ENCODE data around the gene OBP2A.

Gene OBP2A

GRCh38 chr9:135552698-135553171, 6.8 kb downstream of the OBP2A start:
- no peak for DNase-seq

GRCh38 chr9:135554718-135555117, 8.8 kb downstream of the OBP2A start:
- no peak for DNase-seq

- no peak for DNase-seq
These were observed 9.3 kb downstream of the OBP2A start for GRCh38 chr9:135555203-135555602.

GRCh38 chr9:135555910-135556309, 10.0 kb downstream of the OBP2A start:
- no peak for DNase-seq

- DNase-seq: no peak
These were observed 13.7 kb downstream of the OBP2A start for GRCh38 chr9:135559606-135560005.

GRCh38 chr9:135561391-135562234, 15.7 kb downstream of the OBP2A start, which contains the start of gene PAEP:
PAEP (plus strand) TSS chr9:135561756.
- DNase-seq: no peak

GRCh38 chr9:135562235-135562745, 16.4 kb downstream of the OBP2A start:
- DNase-seq: no peak

- no peak for DNase-seq
These were observed 17.1 kb downstream of the OBP2A start for GRCh38 chr9:135563039-135563476.

GRCh38 chr9:135563858-135564257, 17.9 kb downstream of the OBP2A start:
- no peak for DNase-seq

- DNase-seq: no peak
These were observed 19.3 kb downstream of the OBP2A start for GRCh38 chr9:135565141-135565628.

- DNase-seq: no peak
These were observed 19.7 kb downstream of the OBP2A start for GRCh38 chr9:135565636-135566035.

GRCh38 chr9:135566552-135566951, 20.6 kb downstream of the OBP2A start:
- no peak for DNase-seq

- DNase-seq: no peak
These were observed 21.4 kb downstream of the OBP2A start for GRCh38 chr9:135567311-135567710.

- DNase-seq: no peak
These were observed 22.1 kb downstream of the OBP2A start for GRCh38 chr9:135568026-135568425.

GRCh38 chr9:135570456-135570855, 24.5 kb downstream of the OBP2A start:
- no peak for DNase-seq

GRCh38 chr9:135572233-135572632, 26.3 kb downstream of the OBP2A start:
- no peak for DNase-seq

- DNase-seq: no peak
These were observed 27.2 kb downstream of the OBP2A start for GRCh38 chr9:135573124-135573523.

GRCh38 chr9:135574331-135574730, 28.4 kb downstream of the OBP2A start:
- no peak for DNase-seq

GRCh38 chr9:135574943-135575342, 29.0 kb downstream of the OBP2A start:
- DNase-seq: no peak

- no peak for DNase-seq
These were observed 30.2 kb downstream of the OBP2A start for GRCh38 chr9:135575995-135576631.

GRCh38 chr9:135577256-135577655, 31.3 kb downstream of the OBP2A start:
- no peak for DNase-seq

GRCh38 chr9:135579356-135579755, 33.4 kb downstream of the OBP2A start:
- DNase-seq: no peak

GRCh38 chr9:135579889-135580660, 34.1 kb downstream of the OBP2A start:
- no peak for DNase-seq

All from activated CD4-positive, alpha-beta T cell treated with anti-CD3 and anti-CD28 coated beads, Interleukin-2, Interleukin-6, amounts not matched to agents 100 ng/mL and 50 ng/mL, durations not matched to agents 16 hours and 8 hours (primary cell).